Measurements from ENCODE around the gene DUSP11.

Gene DUSP11

GRCh38 chr2:73749314-73749713, 30.6 kb downstream of the DUSP11 start:
- Histone ChIP-seq H3K27me3 (ENCODE audit: insufficient read depth, poor library complexity, severe bottlenecking) (no peaks in the 10 kb centered on the region), H3K27ac (replicated peaks) (no peak overlapping the region), H3K4me3 (replicated peaks; ENCODE audit: insufficient read depth, low read length) (no peak overlapping the region)
- TF ChIP-seq SPI1 (IDR thresholded peaks at IDR 0.05; ENCODE audit: borderline replicate concordance, low read depth) (no peak), POLR2AphosphoS5 (IDR thresholded peaks at IDR 0.05; ENCODE audit: low read depth) (no peak), REST (IDR thresholded peaks at IDR 0.05; ENCODE audit: insufficient replicate concordance, low read depth) (no peak), CTCF (IDR thresholded peaks at IDR 0.05; ENCODE audit: insufficient read depth, low read length) (no peak), GABPA (IDR thresholded peaks at IDR 0.05; ENCODE audit: low read depth) (no peak)
- peak in 1 of 2 experiments; percentile 37 for DNase-seq (ENCODE audit: low read depth in 1 of 2, low spot score in 1 of 2)

GRCh38 chr2:73746877-73747208, 33.1 kb downstream of the DUSP11 start:
- H3K27ac ChIP-seq (replicated peaks), result no peak overlapping the region
- no peak for DNase-seq (ENCODE audit: low read depth in 1 of 2, low spot score in 1 of 2)
- H3K4me3 ChIP-seq (replicated peaks; ENCODE audit: insufficient read depth, low read length), result no peak overlapping the region
- TF ChIP-seq GABPA (IDR thresholded peaks at IDR 0.05; ENCODE audit: low read depth), result no peak
- TF ChIP-seq SPI1 (IDR thresholded peaks at IDR 0.05; ENCODE audit: borderline replicate concordance, low read depth), result no peak
- no peak for TF ChIP-seq CTCF (IDR thresholded peaks at IDR 0.05; ENCODE audit: insufficient read depth, low read length)
- TF ChIP-seq POLR2AphosphoS5 (IDR thresholded peaks at IDR 0.05; ENCODE audit: low read depth), result no peak
- TF ChIP-seq REST (IDR thresholded peaks at IDR 0.05; ENCODE audit: insufficient replicate concordance, low read depth), result no peak
- H3K27me3 ChIP-seq (ENCODE audit: insufficient read depth, poor library complexity, severe bottlenecking), result no peaks in the 10 kb centered on the region

GRCh38 chr2:73746015-73746876, 33.7 kb downstream of the DUSP11 start:
- TF ChIP-seq REST (IDR thresholded peaks at IDR 0.05; ENCODE audit: insufficient replicate concordance, low read depth) (no peak), POLR2AphosphoS5 (IDR thresholded peaks at IDR 0.05; ENCODE audit: low read depth) (no peak), GABPA (IDR thresholded peaks at IDR 0.05; ENCODE audit: low read depth) (no peak), CTCF (IDR thresholded peaks at IDR 0.05; ENCODE audit: insufficient read depth, low read length) (no peak), SPI1 (IDR thresholded peaks at IDR 0.05; ENCODE audit: borderline replicate concordance, low read depth) (no peak)
- Histone ChIP-seq H3K27ac (replicated peaks) (no peak overlapping the region), H3K27me3 (ENCODE audit: insufficient read depth, poor library complexity, severe bottlenecking) (no peaks in the 10 kb centered on the region), H3K4me3 (replicated peaks; ENCODE audit: insufficient read depth, low read length) (no peak overlapping the region)
- DNase-seq (ENCODE audit: low read depth in 1 of 2, low spot score in 1 of 2), result no peak

Measured in HL-60 (cell line).